Peyer's patch (tissue), 4 donors: ENCODE data around the gene EIF1. TPM values are rescaled to one million over a fixed set of nuclear protein-coding genes. Genes with fewer than 3 reads are reported as not detected.

Experiments
- DNase-seq, 3 donors: peaks; one replicate each; pipeline ENCODE4 v3.0.0-alpha.2; 2017 to 2019
- H3K27ac ChIP-seq, 4 donors: fragments of 200-600 bp; sonication (generic); one replicate each; pipeline ENCODE4 v1.5.1; 2016 to 2019
- H3K27me3 ChIP-seq, 2 donors: fragments of 200-600 bp; sonication (generic); one replicate each; pipeline ENCODE4 v1.5.1; 2019
- H3K36me3 ChIP-seq, 3 donors: fragments of 200-600 bp; sonication (generic); one replicate each; pipeline ENCODE4 v1.5.1; 2016 to 2019
- H3K4me1 ChIP-seq, 4 donors: fragments of 200-600 bp; sonication (generic); one replicate each; pipeline ENCODE4 v1.5.1; 2016 to 2019
- H3K4me3 ChIP-seq, 4 donors: fragments of 200-600 bp; sonication (generic); 1 replicate in 3 of 4; 2 replicates in 1 of 4; pipeline ENCODE4 v1.5.1; 2016 to 2019; ENCODE audit warnings: mild to moderate bottlenecking in 1 of 4
- H3K9me3 ChIP-seq, 4 donors: fragments of 200-600 bp; sonication (generic); one replicate each; pipeline ENCODE4 v1.5.1; 2016 to 2019; ENCODE audit warnings: mild to moderate bottlenecking in 1 of 4
- POLR2A ChIP-seq, 2 donors: fragments of 450-650 bp; IDR thresholded peaks; one replicate each; pipeline ENCODE4 v1.5.1; 2017; ENCODE audit warnings: antibody characterized with exemption in 2 of 2, mild to moderate bottlenecking in 2 of 2, moderate library complexity in 2 of 2
- total RNA-seq, 4 donors: library from RNA; depleted of rRNA; stranded (reverse); fragments of >200 nt; gene quantifications; one replicate each; pipeline ENCODE4 v1.1.0, GENCODE V29; 2016
- TF ChIP-seq, protein P1 (sequence below), 6 experiments: fragments of 450-650 bp in 4 of 6; fragments of 200-600 bp in 2 of 6; sonication (generic) in 1 of 6; IDR thresholded peaks; one replicate each; pipeline ENCODE4 v1.5.1; 2017 to 2019; ENCODE audit warnings: antibody characterized with exemption in 6 of 6, mild to moderate bottlenecking in 3 of 6, moderate library complexity in 1 of 6

The EIF1 gene
- total RNA-seq, 4 donors from 2014 or later = 123 to 226 (median 188) TPM

GRCh38 chr17:41664587-41665565 is 23.8 kb upstream of the EIF1 start:
- Histone ChIP-seq H3K27me3 (no peaks in the 10 kb centered on the region), H3K4me3 (peak overlapping the region; percentile 29 to 58 (median 54)), H3K4me1 (peaks cover 0 to 24% (median 9%) of the 10 kb centered on the region in 4 donors), H3K9me3 (no peaks in the 10 kb centered on the region), H3K36me3 (no peaks in the 10 kb centered on the region), H3K27ac (peak overlapping the region; percentile 83 to 88 (median 85))
- TF ChIP-seq, protein P1, sequence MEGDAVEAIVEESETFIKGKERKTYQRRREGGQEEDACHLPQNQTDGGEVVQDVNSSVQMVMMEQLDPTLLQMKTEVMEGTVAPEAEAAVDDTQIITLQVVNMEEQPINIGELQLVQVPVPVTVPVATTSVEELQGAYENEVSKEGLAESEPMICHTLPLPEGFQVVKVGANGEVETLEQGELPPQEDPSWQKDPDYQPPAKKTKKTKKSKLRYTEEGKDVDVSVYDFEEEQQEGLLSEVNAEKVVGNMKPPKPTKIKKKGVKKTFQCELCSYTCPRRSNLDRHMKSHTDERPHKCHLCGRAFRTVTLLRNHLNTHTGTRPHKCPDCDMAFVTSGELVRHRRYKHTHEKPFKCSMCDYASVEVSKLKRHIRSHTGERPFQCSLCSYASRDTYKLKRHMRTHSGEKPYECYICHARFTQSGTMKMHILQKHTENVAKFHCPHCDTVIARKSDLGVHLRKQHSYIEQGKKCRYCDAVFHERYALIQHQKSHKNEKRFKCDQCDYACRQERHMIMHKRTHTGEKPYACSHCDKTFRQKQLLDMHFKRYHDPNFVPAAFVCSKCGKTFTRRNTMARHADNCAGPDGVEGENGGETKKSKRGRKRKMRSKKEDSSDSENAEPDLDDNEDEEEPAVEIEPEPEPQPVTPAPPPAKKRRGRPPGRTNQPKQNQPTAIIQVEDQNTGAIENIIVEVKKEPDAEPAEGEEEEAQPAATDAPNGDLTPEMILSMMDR (IDR thresholded peaks at IDR 0.05) = no peak
- no peak for TF ChIP-seq POLR2A (IDR thresholded peaks at IDR 0.05)
- no peak for DNase-seq

- peak; percentile 86 to 95 (median 94) for DNase-seq
These were observed 23.0 kb upstream of the EIF1 start for GRCh38 chr17:41665566-41666236.

GRCh38 chr17:41666237-41666641 is 22.4 kb upstream of the EIF1 start:
- Histone ChIP-seq H3K27me3 (no peaks in the 10 kb centered on the region), H3K27ac (peak overlapping the region; percentile 83 to 88 (median 85)), H3K36me3 (no peaks in the 10 kb centered on the region), H3K4me1 (peaks cover 0 to 24% (median 9%) of the 10 kb centered on the region in 4 donors), H3K4me3 (peak overlapping the region; percentile 29 to 58 (median 54)), H3K9me3 (no peaks in the 10 kb centered on the region)
- peak in 2 of 3 donors; percentile 66 to 79 for DNase-seq
- TF ChIP-seq POLR2A (IDR thresholded peaks at IDR 0.05) = no peak
- TF ChIP-seq, protein P1 (IDR thresholded peaks at IDR 0.05) = no peak

More at GRCh38 chr17:41665566-41666236, 23.0 kb upstream of the EIF1 start:
- H3K27me3 ChIP-seq = no peaks in the 10 kb centered on the region
- TF ChIP-seq POLR2A (IDR thresholded peaks at IDR 0.05) = peak; percentile 75 to 79
- TF ChIP-seq, protein P1 (IDR thresholded peaks at IDR 0.05) = peak; percentile 93 to 99 (median 98)
- H3K4me3 ChIP-seq = peak overlapping the region; percentile 29 to 58 (median 54)
- H3K27ac ChIP-seq = peak overlapping the region; percentile 83 to 88 (median 85)
- H3K9me3 ChIP-seq = no peaks in the 10 kb centered on the region
- H3K4me1 ChIP-seq = peaks cover 0 to 24% (median 9%) of the 10 kb centered on the region in 4 donors
- no peaks in the 10 kb centered on the region for H3K36me3 ChIP-seq

DNA sequence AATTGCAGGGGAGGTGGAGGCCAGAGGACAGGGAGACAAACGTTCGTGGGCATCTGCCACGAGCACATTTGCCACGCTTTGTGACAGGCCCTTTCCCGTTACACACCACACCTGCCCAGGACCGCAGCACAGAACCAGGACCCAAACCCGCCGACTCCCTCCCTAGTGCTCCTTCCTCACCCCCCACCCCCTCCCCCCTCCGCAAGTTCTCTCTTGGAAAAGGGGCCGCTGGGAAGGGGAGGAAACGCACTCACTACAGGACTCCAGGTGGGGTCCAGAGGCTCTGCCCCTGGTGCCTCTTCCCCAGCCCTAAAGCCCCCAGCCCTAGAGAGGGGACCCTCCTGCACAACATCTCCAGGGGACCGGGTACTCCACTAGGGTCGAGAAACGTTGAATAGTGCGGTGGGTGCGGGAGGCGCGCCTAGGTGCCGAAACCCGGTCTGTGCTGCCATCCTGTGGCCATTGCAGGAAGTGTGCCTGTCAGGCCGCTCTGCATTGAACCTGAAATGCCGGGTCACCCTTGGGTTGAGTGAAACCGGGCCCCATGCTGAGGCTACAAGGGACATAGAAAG is 21.9 kb upstream of the EIF1 start:
- Histone ChIP-seq H3K4me3 (peak overlapping the region; percentile 29 to 58 (median 54)), H3K4me1 (peaks cover 0 to 24% (median 9%) of the 10 kb centered on the region in 4 donors), H3K36me3 (no peaks in the 10 kb centered on the region), H3K27me3 (no peaks in the 10 kb centered on the region), H3K9me3 (no peaks in the 10 kb centered on the region), H3K27ac (peak overlapping the region; percentile 83 to 88 (median 85))
- no peak for TF ChIP-seq POLR2A (IDR thresholded peaks at IDR 0.05)
- TF ChIP-seq, protein P1 (IDR thresholded peaks at IDR 0.05) = peak; percentile 94 to 98 (median 97)
- peak; percentile 87 to 95 (median 92) for DNase-seq
